GM18909 (cell line): ENCODE data around the gene MESP2.

ENCODE experiments used
- ATAC-seq: cut with Tn5 transposase; IDR thresholded peaks from one replicate; pipeline ENCODE4 v1.9.1; 2021; ENCODE audit warnings: mild to moderate bottlenecking; ENCODE audit not compliant: unreplicated experiment, poor library complexity

The MESP2 gene

DNA sequence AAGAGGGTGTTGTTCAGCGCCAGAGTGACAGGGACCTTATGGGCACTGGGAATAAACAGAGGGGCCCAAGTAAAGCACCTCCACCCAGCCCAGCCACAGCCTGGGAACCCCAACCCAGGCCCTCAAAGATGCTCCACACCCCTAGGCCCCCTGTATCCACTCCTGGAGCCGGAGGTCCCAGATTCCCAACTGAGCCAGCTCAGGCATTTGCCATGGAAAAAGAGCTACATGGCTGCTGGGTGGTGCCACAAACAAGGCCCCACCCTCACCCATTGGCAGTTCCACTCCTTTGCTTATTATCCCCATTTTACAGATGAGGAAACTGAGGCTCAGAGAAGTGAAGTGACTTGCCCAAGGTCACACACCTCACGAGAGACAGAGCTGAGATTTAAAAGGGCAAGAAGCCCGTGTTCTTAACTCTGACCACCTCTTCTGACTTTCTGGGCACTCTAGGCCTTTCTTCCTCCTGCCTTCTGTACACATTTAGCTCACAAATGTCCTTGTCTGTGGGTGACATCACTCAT lies 21.6 kb downstream of the MESP2 start:
- no peak for ATAC-seq

DNA sequence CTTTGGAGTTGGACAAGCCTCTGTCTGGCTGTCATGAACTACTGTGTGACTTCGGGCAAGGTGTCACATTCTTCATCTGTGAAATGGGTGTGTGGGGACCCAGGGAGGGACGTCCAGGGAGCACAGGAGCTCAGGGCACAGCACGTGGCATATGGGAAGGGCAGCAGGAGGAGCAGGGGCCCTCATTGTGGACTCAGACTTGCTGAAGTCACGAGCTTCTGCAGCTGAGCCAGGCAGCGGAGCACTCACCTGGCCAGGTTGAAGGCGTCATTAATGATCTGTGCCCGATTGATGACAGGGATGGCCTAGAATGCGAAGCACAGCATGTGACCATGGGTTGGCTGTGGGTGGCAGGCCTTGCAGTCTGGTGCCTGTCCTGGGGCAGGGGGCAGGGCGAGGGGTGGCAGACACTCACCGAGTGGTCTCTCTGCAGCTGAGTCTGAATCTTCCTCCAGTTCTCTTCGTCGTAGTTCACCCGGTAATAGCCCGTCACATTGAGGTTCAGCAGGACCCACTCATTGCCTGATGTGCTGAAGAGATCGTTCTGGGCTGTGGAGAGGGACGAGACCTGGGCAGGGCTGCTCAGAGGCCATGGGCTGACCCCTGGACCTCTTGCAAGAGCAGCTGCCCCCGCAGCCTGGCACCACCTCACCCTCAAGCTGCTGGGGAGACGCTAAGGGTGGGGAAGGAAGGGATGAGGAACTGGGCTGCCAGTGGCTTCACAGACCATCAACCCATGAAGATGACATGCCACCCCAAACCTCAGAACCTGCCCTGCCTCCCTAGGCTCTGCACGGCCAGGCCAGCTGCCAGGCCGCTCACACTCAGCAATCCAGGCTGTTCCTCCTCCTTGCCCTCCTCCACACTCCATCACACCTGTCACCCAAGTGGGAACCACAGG lies 23.1 kb downstream of the MESP2 start:
- no peak for ATAC-seq

DNA sequence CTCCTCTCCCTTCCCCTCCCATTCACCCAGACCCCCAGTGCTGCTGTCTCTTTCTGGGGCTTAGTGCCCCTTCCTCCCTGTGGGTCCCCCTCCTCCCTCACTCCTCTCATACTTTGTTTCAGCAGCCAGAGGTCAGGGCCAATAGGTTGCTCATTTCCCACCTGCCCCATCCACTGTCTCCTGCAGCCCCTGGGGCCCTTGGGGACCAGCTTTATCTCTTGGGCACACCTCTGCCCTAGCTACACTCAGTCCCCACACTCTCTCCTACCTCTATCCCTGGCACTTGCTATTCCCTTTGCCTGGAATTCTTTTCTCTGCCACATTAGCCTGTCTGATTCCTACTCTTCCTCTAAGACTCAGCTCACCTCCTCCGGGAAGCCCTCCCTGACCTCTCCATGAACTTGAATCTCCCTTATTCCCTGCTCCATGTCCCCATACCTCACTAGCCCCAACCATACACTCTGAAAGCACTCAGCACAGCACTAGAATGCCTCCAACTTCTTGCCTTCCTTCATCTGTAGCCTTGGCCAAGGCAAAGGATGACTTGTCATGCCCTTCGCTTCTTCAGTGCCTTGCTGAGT lies 23.9 kb downstream of the MESP2 start:
- ATAC-seq: no peak

DNA sequence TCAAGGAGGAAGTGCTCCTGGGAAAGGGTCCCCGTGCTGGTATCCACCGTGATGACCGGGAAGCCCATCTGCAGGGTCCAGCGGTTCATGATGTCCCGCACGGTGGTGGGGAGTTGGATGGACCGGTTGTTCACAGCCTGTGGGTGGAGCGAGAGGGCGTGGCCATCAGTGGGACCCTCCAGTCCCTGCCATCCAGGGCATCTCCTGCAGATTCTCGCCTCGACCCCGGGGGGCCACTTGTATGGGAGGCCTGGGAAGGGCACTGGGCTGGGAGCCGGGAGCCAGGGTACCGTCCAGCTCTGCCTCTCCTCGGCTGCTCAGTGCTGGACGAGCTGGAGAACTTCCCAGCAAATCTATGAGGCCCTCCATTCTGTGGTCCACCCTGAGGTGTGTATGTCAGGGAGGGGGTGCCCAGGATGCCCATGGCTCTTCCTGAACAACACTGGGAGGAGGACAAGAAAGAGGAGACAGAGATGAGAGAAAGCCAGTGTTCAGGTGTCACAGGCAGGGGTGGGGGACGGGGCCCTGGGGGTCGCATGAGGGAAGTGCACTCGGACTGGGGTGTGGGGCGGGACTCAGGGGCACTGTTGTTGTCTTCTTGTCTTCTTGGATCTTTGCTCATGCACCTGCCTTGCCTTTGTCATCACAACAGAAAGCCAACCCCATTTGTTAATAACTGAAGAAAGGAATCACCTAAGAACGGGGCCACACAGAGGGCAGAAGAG lies 25.5 kb downstream of the MESP2 start:
- ATAC-seq: no peak

GRCh38 chr15:89802231-89802928 lies 26.2 kb downstream of the MESP2 start:
- no peak for ATAC-seq

GRCh38 chr15:89802986-89803824 lies 27.1 kb downstream of the MESP2 start:
- ATAC-seq: no peak

DNA sequence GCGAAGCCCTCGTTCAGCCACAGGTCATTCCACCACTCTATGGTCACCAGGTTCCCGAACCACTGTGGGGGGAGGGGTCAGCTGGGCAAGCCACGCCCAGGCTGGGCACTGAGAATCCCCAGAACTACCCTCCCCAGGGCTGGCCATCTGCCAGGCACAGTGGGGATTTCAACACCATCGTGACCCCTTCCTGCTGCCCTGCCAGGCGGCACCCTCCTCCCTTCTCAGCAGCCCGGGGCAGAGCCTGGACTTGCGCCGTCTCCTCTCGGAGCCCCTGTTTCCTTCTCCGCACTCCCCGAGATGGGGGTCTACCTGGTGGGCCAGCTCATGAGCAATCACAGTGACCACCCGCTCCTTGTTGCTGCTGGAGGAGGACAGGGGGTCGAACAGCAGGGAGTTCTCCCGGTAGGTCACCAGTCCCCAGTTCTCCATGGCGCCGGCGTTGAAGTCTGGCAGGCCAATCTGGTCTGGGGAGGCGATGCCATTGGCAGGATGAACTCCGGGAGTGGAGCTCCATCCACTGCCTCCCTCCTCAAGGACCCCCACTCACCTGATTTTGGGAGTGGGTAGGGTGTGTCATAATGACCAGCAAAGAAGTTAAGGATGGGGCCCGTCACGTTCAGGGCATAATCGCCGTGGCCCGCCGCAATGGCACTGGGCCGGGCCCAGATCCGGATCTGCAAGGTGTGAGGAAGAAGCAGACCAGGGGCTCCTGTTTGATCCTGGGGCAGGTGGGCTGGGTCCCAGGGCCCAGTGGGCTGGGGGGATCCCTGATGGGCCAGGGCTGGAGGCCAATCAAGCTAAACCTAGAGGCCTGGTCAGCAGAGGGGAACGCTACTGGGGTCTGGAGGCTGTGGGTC lies 28.0 kb downstream of the MESP2 start:
- ATAC-seq: no peak

DNA sequence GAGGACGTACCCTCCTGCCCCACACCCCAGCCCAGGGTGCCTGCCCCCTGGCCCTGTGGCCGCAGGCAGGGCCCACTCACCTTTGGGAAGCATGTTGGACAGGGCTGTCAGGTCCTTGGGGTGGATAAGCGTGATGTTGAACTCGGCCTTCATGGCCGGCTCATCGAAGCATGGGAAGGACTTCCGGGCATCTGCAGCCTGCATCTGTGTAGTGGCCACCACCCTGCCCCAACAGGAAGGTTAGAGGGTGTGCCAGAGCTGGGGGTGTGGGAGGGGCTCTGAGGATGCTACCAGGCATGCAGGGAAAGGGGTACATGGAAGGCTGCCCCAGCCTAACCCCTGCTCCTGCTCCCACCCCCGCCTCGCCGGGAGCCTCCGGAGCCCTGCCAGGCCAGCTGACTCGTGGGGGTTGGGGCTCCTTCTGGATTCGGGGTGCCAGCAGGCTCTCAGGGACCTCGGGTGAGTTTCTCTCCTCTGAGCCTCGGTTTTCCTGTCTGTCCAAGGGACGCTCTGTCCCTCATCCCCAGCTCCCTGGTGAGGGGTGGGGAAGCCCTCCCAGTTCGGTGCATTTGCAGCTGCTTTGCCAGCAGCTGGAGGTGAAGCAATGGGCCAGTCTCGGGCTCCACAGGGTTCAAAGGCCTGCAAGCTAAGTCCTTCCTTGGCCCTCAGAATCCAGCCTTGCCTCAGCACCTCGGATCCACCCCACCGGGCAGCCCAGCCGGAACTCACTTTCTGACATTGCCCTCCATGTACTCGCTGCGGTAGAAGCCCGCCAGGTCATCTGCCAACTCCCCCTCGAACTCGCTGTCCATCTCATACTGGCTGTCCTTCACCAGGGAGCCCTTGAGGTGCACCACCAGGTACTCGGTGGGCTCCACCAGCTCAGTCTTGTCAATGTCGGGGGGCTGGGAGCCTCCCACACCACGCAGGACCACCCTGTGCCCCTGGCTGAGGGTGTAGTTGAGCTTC lies 29.4 kb downstream of the MESP2 start:
- ATAC-seq: no peak

DNA sequence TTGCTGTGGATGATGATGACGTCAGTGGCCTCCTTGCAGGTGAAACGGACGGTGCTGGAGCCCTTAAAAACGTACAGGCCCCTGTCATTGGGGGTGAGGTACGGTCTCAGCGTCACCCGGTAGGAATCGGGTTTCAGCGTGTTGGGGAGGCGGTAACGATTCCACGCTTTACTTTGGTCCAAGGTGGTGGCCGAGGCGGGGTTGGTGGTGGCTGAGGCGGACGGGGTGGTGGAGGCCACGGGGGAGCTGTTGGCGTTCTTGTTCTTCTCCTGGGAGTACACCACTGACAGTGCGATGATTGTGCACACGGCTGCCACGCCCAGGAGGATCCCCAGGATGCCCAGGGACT lies 30.1 kb downstream of the MESP2 start:
- ATAC-seq: no peak

DNA sequence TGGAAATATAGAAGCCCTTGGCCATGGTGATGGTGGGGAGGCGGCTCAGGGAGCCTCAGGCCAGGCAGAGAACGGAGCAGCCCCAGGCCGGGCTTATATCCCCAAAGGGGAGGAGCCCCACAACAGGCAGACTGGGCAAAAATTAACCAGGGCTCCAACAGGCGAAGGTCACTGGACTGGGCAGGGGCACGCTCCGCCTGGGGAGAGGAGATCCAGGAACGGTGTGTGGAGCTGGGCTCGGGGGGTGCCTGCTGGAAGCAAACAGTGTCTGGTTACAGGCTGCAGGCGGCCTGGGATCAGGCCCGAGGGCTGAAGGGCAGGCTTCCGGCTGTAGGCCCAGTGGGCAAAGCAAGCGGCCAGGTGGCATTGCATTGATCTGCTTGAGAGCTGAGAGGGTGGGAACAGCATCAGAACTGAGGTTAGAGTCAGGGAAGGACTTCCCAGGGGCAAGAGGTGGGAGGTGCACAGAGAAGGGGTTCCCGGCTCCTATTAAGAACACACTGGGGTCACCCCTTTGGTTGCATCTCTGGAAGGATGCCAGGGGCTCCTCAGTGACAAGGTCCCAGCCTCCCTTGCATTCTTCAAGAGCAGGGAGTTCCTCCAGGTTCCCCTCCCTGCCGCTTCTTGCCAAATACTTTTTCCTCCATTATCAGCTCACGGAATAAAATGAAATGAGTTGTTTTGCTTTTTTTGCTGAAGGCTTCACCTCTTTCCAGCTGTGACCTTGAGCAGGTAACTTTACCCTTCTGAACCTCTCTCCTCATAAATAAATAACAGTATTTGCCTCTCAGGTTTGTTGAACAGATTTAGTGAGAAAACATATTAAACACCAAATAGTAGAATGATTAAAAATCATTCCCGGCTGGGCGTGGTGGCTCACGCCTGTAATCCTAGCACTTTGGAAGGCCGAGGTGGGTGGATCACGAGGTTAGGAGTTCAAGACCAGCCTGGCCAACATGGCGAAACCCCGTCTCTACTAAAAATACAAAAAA lies 30.7 kb downstream of the MESP2 start:
- no peak for ATAC-seq

DNA sequence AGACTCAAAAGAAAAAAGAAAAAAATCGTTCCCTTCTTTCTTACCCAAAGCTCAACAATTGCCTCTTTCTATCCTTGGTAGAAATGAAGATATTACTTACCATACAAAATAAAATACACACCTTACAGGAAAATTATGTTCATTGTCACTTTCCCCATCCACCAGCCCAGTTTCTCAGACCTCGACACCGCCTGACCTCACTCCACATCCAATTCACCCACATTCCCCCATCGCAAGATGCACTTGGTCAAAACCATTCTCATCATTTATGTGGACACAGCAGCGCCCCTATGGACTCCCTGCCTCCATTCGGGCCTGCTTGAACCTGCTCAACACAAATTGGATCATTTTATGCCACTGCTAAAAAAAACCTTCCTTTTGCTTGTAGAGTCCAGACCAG lies 31.6 kb downstream of the MESP2 start:
- no peak for ATAC-seq

DNA sequence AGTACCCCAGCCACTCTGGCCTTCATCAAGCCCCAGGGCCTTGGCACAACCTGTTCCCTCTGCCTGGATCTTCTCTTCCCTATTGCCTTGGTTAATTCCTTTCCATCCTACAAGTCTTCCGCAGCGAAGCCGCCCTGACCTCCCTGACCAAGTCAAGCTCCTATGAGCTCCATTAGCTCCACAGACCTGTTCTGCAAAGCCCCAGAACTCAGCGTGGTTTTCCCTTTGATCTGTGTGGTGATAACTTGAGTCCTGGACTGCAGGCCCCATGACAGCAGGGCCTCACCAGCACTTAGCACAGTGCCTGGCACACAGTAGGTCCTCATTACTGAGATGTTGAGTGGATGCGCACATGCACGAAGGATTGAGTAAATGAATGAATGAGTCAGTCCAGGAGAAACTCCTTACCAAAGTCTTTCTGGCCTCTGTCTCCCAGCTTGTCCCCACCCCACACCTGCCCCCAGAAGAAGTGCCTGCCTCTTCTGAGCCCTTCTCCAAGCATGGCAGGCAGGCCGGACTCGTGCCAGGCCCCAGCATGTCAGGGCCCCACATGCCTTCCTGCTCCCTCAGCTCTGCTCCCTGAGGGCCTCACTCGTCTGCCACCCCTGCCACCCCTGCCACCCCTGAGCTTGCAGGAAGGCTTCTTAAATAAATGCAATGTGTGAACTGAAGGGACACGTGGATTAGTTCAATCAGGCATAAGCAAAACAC lies 32.2 kb downstream of the MESP2 start:
- ATAC-seq: no peak

GRCh38 chr15:89809093-89809786 lies 33.1 kb downstream of the MESP2 start:
- no peak for ATAC-seq

DNA sequence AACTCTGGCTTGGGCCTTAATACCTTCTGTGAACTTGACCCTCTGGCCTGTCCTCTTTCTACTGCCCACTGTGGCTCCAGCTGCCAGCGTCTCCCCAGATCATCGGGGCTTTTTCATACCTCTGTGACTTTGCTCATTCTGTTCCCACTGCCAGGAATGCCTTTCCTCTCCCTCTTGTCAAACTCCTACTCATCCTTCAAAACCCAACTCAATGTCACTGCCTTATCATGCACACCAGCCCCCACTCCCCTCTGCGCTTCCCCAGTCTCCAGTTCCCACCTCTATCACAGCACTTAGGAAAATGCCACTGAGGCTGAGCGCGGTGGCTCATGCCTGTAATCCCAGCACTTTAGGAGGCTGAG lies 33.6 kb downstream of the MESP2 start:
- no peak for ATAC-seq

- ATAC-seq: no peak
Observed at GRCh38 chr15:89810837-89811236, 34.7 kb downstream of the MESP2 start.
